ENCODE results near the gene NF1.

NF1 gene

GRCh38 chr17:31226950-31227349 lies 132.2 kb downstream of the NF1 start:
- Histone ChIP-seq H3K4me2 (ENCODE audit: low read depth, low read length, poor library complexity, severe bottlenecking) (no peak overlapping the region), H3K9ac (ENCODE audit: low read length) (no peak overlapping the region), H3K4me3 (ENCODE audit: insufficient read depth, low read length, poor library complexity, severe bottlenecking) (no peak overlapping the region), H3K27me3 (ENCODE audit: low read length) (no peaks in the 10 kb centered on the region), H3K27ac (ENCODE audit: low read depth, low read length) (no peak overlapping the region), H4K20me1 (ENCODE audit: low read depth, low read length) (no peaks in the 10 kb centered on the region), H3K9me3 (ENCODE audit: insufficient read depth, low read length) (no peaks in the 10 kb centered on the region), H3K79me2 (ENCODE audit: insufficient read depth, low read length) (no peaks in the 10 kb centered on the region), H3K9me2 (replicated peaks; ENCODE audit: insufficient read depth, low read length) (no peaks in the 10 kb centered on the region), H3K36me3 (ENCODE audit: low read length) (no peaks in the 10 kb centered on the region; the same call in 1 of the 2 replicates), H3F3A (ENCODE audit: insufficient read depth) (no peaks in the 10 kb centered on the region), H2AFZ (ENCODE audit: low read depth, low read length, severe bottlenecking) (no peak overlapping the region)
- TF ChIP-seq EZH2phosphoT487 (conservative IDR thresholded peaks at IDR 0.05; ENCODE audit: low read length): no peak

GRCh38 chr17:31231852-31232251 lies 137.1 kb downstream of the NF1 start:
- Histone ChIP-seq H3K27me3 (ENCODE audit: low read length) (no peaks in the 10 kb centered on the region), H3K4me2 (ENCODE audit: low read depth, low read length, poor library complexity, severe bottlenecking) (no peak overlapping the region), H3K9ac (ENCODE audit: low read length) (no peak overlapping the region), H3F3A (ENCODE audit: insufficient read depth) (no peaks in the 10 kb centered on the region), H3K4me3 (ENCODE audit: insufficient read depth, low read length, poor library complexity, severe bottlenecking) (no peak overlapping the region), H3K9me2 (replicated peaks; ENCODE audit: insufficient read depth, low read length) (no peaks in the 10 kb centered on the region), H2AFZ (ENCODE audit: low read depth, low read length, severe bottlenecking) (no peak overlapping the region), H3K36me3 (ENCODE audit: low read length) (peaks cover 3% of the 10 kb centered on the region; the same call in 1 of the 2 replicates), H3K9me3 (ENCODE audit: insufficient read depth, low read length) (no peaks in the 10 kb centered on the region), H3K27ac (ENCODE audit: low read depth, low read length) (no peak overlapping the region), H4K20me1 (ENCODE audit: low read depth, low read length) (no peaks in the 10 kb centered on the region), H3K79me2 (ENCODE audit: insufficient read depth, low read length) (no peaks in the 10 kb centered on the region)
- TF ChIP-seq CTCF (IDR thresholded peaks at IDR 0.05; ENCODE audit: insufficient read depth, low read length, poor library complexity, severe bottlenecking) (no peak), EZH2phosphoT487 (conservative IDR thresholded peaks at IDR 0.05; ENCODE audit: low read length) (no peak)

GRCh38 chr17:31235110-31235509 lies 140.3 kb downstream of the NF1 start:
- Histone ChIP-seq H3F3A (ENCODE audit: insufficient read depth) (no peaks in the 10 kb centered on the region), H3K79me2 (ENCODE audit: insufficient read depth, low read length) (no peaks in the 10 kb centered on the region), H3K4me3 (ENCODE audit: insufficient read depth, low read length, poor library complexity, severe bottlenecking) (no peak overlapping the region), H3K4me2 (ENCODE audit: low read depth, low read length, poor library complexity, severe bottlenecking) (no peak overlapping the region), H2AFZ (ENCODE audit: low read depth, low read length, severe bottlenecking) (no peak overlapping the region), H4K20me1 (ENCODE audit: low read depth, low read length) (no peaks in the 10 kb centered on the region), H3K27ac (ENCODE audit: low read depth, low read length) (no peak overlapping the region), H3K27me3 (ENCODE audit: low read length) (no peaks in the 10 kb centered on the region), H3K9ac (ENCODE audit: low read length) (no peak overlapping the region), H3K9me2 (replicated peaks; ENCODE audit: insufficient read depth, low read length) (no peaks in the 10 kb centered on the region), H3K36me3 (ENCODE audit: low read length) (peaks cover 3% of the 10 kb centered on the region; the same call in 1 of the 2 replicates), H3K9me3 (ENCODE audit: insufficient read depth, low read length) (no peaks in the 10 kb centered on the region)
- TF ChIP-seq CTCF (IDR thresholded peaks at IDR 0.05; ENCODE audit: insufficient read depth, low read length, poor library complexity, severe bottlenecking) (no peak), EZH2phosphoT487 (conservative IDR thresholded peaks at IDR 0.05; ENCODE audit: low read length) (no peak)

GRCh38 chr17:31236137-31236536 lies 141.4 kb downstream of the NF1 start:
- H3K27me3 ChIP-seq (ENCODE audit: low read length): no peaks in the 10 kb centered on the region
- H2AFZ ChIP-seq (ENCODE audit: low read depth, low read length, severe bottlenecking): no peak overlapping the region
- H3K4me2 ChIP-seq (ENCODE audit: low read depth, low read length, poor library complexity, severe bottlenecking): no peak overlapping the region
- TF ChIP-seq CTCF (IDR thresholded peaks at IDR 0.05; ENCODE audit: insufficient read depth, low read length, poor library complexity, severe bottlenecking) (no peak), EZH2phosphoT487 (conservative IDR thresholded peaks at IDR 0.05; ENCODE audit: low read length) (no peak)
- no peak overlapping the region for H3K4me3 ChIP-seq (ENCODE audit: insufficient read depth, low read length, poor library complexity, severe bottlenecking)
- H3F3A ChIP-seq (ENCODE audit: insufficient read depth): no peaks in the 10 kb centered on the region
- no peak overlapping the region for H3K27ac ChIP-seq (ENCODE audit: low read depth, low read length)
- no peaks in the 10 kb centered on the region for H4K20me1 ChIP-seq (ENCODE audit: low read depth, low read length)
- no peaks in the 10 kb centered on the region for H3K9me3 ChIP-seq (ENCODE audit: insufficient read depth, low read length)
- no peak overlapping the region for H3K9ac ChIP-seq (ENCODE audit: low read length)
- no peaks in the 10 kb centered on the region for H3K9me2 ChIP-seq (replicated peaks; ENCODE audit: insufficient read depth, low read length)
- peaks cover 3% of the 10 kb centered on the region; the same call in 1 of the 2 replicates for H3K36me3 ChIP-seq (ENCODE audit: low read length)
- H3K79me2 ChIP-seq (ENCODE audit: insufficient read depth, low read length): no peaks in the 10 kb centered on the region

Measured in SU-DHL-6 (cell line).